ENCODE measurements around the gene ANKS1B.

ANKS1B gene

DNA sequence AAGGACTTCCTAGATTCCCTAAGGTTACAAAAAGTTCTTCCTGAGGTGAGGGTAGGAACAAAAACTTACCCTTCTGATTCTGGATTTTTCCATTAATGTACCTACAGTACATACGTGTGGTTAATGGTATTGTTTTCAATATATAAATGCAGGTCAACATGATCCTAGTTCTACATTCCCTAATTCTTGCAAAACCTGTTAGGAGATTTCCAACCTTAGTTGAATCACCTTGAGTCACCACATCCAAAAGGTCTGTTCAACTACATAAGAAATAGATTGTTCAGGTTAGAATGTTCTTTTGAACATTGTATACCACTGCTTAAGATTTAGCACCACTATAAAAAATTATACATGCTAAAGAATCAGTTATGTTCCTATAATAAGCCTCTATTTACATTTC is 218.3 kb downstream of the ANKS1B start:
- H3K4me3 ChIP-seq (ENCODE audit: low read length in 2 of 2), result no peak overlapping the region
- H3K27ac ChIP-seq (ENCODE audit: low read length), result no peak overlapping the region
- H3K4me1 ChIP-seq (ENCODE audit: control insufficient read depth, insufficient read depth, low read length), result no peaks in the 10 kb centered on the region
- H3K9ac ChIP-seq (ENCODE audit: low read length in 2 of 2), result no peak overlapping the region
- no peaks in the 10 kb centered on the region for H3K36me3 ChIP-seq (ENCODE audit: control insufficient read depth in 2 of 2, insufficient read depth in 2 of 2, low read length in 2 of 2)
- H3K27me3 ChIP-seq (ENCODE audit: control insufficient read depth in 1 of 2, insufficient read depth in 2 of 2, low read length in 2 of 2), result no peaks in the 10 kb centered on the region
- no peaks in the 10 kb centered on the region for H3K9me3 ChIP-seq (ENCODE audit: control insufficient read depth in 2 of 2, low read length in 2 of 2)

DNA sequence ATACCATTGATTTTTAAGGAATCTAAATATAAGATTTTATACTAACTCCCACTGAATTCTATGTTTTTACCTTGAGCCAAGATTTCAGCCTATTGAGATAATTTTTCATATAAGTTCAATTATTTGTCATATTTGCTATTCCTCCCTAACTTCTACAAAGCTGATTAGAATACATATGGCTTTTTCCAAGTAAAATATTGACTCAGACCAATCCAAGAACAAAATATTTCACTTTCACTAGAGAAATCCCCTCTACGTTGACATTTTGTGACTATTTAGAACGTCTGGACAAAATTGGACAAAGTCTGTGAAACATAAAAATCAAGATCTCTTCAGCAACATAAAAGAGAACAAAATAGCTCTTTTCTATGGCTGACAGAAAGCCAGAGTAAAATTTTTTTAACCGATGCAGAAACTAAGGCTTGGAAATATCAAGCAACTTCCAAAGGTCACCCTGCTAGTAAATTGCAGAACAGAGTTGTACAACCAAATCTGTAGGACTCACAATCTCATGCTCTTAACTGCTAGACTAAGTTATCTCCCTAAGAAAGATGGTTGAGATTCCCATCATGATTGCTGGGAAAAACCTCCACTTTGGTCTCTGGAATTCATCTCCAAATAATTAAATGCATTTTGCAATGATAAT is 219.1 kb downstream of the ANKS1B start:
- no peaks in the 10 kb centered on the region for H3K36me3 ChIP-seq (ENCODE audit: control insufficient read depth in 2 of 2, insufficient read depth in 2 of 2, low read length in 2 of 2)
- H3K9me3 ChIP-seq (ENCODE audit: control insufficient read depth in 2 of 2, low read length in 2 of 2), result no peaks in the 10 kb centered on the region
- no peaks in the 10 kb centered on the region for H3K27me3 ChIP-seq (ENCODE audit: control insufficient read depth in 1 of 2, insufficient read depth in 2 of 2, low read length in 2 of 2)
- H3K27ac ChIP-seq (ENCODE audit: low read length), result no peak overlapping the region
- no peak overlapping the region for H3K4me3 ChIP-seq (ENCODE audit: low read length in 2 of 2)
- no peak overlapping the region for H3K9ac ChIP-seq (ENCODE audit: low read length in 2 of 2)
- H3K4me1 ChIP-seq (ENCODE audit: control insufficient read depth, insufficient read depth, low read length), result no peaks in the 10 kb centered on the region

DNA sequence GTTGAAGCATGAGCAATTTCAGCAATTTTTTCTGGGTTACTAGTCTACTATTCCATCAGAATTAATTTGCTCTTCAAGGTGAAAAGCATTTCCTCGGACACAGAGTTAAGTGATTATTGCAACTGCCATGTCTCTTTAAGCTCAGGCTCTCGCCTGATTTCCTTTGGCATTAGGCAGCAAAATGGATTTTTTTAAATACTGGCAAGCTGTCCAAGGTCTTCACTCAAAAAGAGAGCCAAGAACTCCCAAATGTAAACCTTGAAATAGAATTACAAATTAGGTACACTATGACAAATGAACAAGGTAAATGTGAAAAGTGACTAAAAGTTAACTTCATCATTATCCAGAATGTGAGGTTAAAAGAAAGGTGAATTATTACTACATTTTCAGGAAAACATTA is 225.3 kb downstream of the ANKS1B start:
- no peaks in the 10 kb centered on the region for H3K9me3 ChIP-seq (ENCODE audit: control insufficient read depth in 2 of 2, low read length in 2 of 2)
- H3K4me3 ChIP-seq (ENCODE audit: low read length in 2 of 2), result no peak overlapping the region
- H3K4me1 ChIP-seq (ENCODE audit: control insufficient read depth, insufficient read depth, low read length), result no peaks in the 10 kb centered on the region
- no peak overlapping the region for H3K27ac ChIP-seq (ENCODE audit: low read length)
- no peaks in the 10 kb centered on the region for H3K36me3 ChIP-seq (ENCODE audit: control insufficient read depth in 2 of 2, insufficient read depth in 2 of 2, low read length in 2 of 2)
- no peak overlapping the region for H3K9ac ChIP-seq (ENCODE audit: low read length in 2 of 2)
- H3K27me3 ChIP-seq (ENCODE audit: control insufficient read depth in 1 of 2, insufficient read depth in 2 of 2, low read length in 2 of 2), result no peaks in the 10 kb centered on the region

DNA sequence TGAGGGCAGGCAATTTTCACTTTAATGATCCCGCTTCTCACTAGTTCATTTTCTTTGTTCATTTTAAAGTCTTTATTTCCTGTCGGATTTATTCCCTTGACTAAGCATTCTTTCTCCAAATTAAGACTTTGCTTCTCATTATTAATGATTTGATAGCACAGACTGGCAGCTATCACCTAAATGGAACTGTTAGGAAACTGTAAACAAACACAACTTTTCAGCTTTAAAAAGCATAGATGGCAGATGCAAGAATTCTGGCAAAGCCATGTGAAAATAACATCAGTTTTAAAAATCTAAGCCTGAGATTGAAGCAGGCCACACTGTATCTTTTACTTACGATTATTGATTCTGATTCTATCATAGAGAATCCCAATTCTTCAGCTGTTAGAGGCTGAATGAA is 225.7 kb downstream of the ANKS1B start:
- Histone ChIP-seq H3K9me3 (ENCODE audit: control insufficient read depth in 2 of 2, low read length in 2 of 2) (no peaks in the 10 kb centered on the region), H3K9ac (ENCODE audit: low read length in 2 of 2) (no peak overlapping the region), H3K27me3 (ENCODE audit: control insufficient read depth in 1 of 2, insufficient read depth in 2 of 2, low read length in 2 of 2) (no peaks in the 10 kb centered on the region), H3K4me3 (ENCODE audit: low read length in 2 of 2) (no peak overlapping the region), H3K27ac (ENCODE audit: low read length) (no peak overlapping the region), H3K4me1 (ENCODE audit: control insufficient read depth, insufficient read depth, low read length) (no peaks in the 10 kb centered on the region), H3K36me3 (ENCODE audit: control insufficient read depth in 2 of 2, insufficient read depth in 2 of 2, low read length in 2 of 2) (no peaks in the 10 kb centered on the region)

DNA sequence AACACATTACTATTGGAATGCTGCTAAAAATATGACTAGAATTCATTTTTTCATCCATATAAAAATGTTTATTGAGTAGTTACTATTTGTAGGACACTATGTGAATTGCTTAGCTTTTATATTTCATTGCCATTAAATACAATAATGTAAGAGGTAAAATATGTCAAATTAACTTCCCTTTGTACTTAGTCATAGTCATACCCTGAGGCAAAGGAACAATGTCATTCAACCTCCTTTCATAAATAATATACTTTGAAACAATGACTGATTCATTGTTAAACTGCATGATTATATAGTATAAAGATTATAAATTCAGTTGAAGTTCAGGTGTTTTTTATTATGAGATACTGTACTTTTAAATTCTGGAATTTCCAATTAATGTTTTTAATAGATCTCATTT is 232.0 kb downstream of the ANKS1B start:
- Histone ChIP-seq H3K4me1 (ENCODE audit: control insufficient read depth, insufficient read depth, low read length) (no peaks in the 10 kb centered on the region), H3K27me3 (ENCODE audit: control insufficient read depth in 1 of 2, insufficient read depth in 2 of 2, low read length in 2 of 2) (no peaks in the 10 kb centered on the region), H3K27ac (ENCODE audit: low read length) (no peak overlapping the region), H3K9me3 (ENCODE audit: control insufficient read depth in 2 of 2, low read length in 2 of 2) (peaks cover 0 to 3% of the 10 kb centered on the region in 2 donors), H3K9ac (ENCODE audit: low read length in 2 of 2) (no peak overlapping the region), H3K4me3 (ENCODE audit: low read length in 2 of 2) (no peak overlapping the region), H3K36me3 (ENCODE audit: control insufficient read depth in 2 of 2, insufficient read depth in 2 of 2, low read length in 2 of 2) (no peaks in the 10 kb centered on the region)

DNA sequence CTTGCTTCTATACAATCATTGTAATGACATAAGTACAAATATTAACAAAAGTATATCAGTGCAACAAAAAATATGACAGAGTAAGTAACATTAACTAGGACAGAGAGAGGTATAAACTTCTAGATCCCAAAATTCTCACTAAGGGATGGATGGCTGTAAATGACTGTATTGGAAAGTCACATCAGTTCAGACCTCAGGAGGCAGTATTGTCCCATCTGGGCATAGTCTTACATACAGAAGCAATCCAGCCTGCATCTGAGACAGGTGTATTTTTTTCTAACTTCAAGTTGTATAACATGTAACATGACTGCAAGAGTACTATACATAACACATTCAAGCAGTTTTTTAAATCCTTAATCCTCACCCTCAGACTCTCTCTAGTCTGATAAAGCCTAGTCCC is 238.2 kb downstream of the ANKS1B start:
- no peaks in the 10 kb centered on the region for H3K4me1 ChIP-seq (ENCODE audit: control insufficient read depth, insufficient read depth, low read length)
- H3K9me3 ChIP-seq (ENCODE audit: control insufficient read depth in 2 of 2, low read length in 2 of 2), result no peaks in the 10 kb centered on the region
- H3K27ac ChIP-seq (ENCODE audit: low read length), result no peak overlapping the region
- no peaks in the 10 kb centered on the region for H3K36me3 ChIP-seq (ENCODE audit: control insufficient read depth in 2 of 2, insufficient read depth in 2 of 2, low read length in 2 of 2)
- H3K4me3 ChIP-seq (ENCODE audit: low read length in 2 of 2), result no peak overlapping the region
- H3K27me3 ChIP-seq (ENCODE audit: control insufficient read depth in 1 of 2, insufficient read depth in 2 of 2, low read length in 2 of 2), result no peaks in the 10 kb centered on the region
- H3K9ac ChIP-seq (ENCODE audit: low read length in 2 of 2), result no peak overlapping the region

DNA sequence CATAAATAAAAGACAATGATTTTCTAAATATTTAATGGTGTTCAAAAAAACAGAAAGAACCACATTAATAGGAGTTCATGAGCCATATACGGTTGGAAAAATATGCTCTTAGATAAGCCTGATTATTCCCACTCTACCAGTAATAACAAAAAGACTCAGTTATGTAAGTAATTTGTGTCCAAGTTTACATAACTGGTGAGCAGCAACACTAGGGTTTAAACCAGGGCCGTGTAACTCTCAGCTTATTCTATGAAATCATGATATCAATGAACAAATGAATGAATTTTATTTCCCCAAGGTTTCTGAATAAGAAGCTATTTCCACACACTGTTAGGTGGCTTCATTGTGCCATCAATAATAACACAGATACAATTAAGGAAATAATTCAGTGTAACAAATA is 238.8 kb downstream of the ANKS1B start:
- H3K9me3 ChIP-seq (ENCODE audit: control insufficient read depth in 2 of 2, low read length in 2 of 2), result no peaks in the 10 kb centered on the region
- H3K27me3 ChIP-seq (ENCODE audit: control insufficient read depth in 1 of 2, insufficient read depth in 2 of 2, low read length in 2 of 2), result no peaks in the 10 kb centered on the region
- no peaks in the 10 kb centered on the region for H3K36me3 ChIP-seq (ENCODE audit: control insufficient read depth in 2 of 2, insufficient read depth in 2 of 2, low read length in 2 of 2)
- no peak overlapping the region for H3K4me3 ChIP-seq (ENCODE audit: low read length in 2 of 2)
- H3K4me1 ChIP-seq (ENCODE audit: control insufficient read depth, insufficient read depth, low read length), result no peaks in the 10 kb centered on the region
- H3K9ac ChIP-seq (ENCODE audit: low read length in 2 of 2), result no peak overlapping the region
- no peak overlapping the region for H3K27ac ChIP-seq (ENCODE audit: low read length)

DNA sequence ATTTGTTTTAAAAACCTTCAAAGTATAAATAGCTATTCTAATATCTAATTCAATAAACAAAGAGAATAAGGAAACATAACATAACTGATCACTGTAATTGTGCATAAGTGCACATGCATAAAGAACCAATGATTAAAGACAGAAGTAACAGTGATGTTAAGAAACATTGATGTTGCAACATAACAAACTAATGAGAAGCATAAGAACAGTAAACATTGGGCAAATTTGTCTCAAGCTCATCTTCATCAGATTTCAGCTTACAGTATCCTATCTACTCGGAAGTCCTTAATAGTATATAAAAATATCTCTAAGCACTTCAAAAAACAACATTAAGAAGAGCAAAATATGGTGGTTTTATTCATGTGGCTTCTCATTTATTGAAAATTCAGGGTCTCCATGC is 239.6 kb downstream of the ANKS1B start:
- H3K4me1 ChIP-seq (ENCODE audit: control insufficient read depth, insufficient read depth, low read length), result no peaks in the 10 kb centered on the region
- H3K9ac ChIP-seq (ENCODE audit: low read length in 2 of 2), result no peak overlapping the region
- no peak overlapping the region for H3K27ac ChIP-seq (ENCODE audit: low read length)
- H3K27me3 ChIP-seq (ENCODE audit: control insufficient read depth in 1 of 2, insufficient read depth in 2 of 2, low read length in 2 of 2), result no peaks in the 10 kb centered on the region
- no peaks in the 10 kb centered on the region for H3K9me3 ChIP-seq (ENCODE audit: control insufficient read depth in 2 of 2, low read length in 2 of 2)
- H3K4me3 ChIP-seq (ENCODE audit: low read length in 2 of 2), result no peak overlapping the region
- H3K36me3 ChIP-seq (ENCODE audit: control insufficient read depth in 2 of 2, insufficient read depth in 2 of 2, low read length in 2 of 2), result no peaks in the 10 kb centered on the region

DNA sequence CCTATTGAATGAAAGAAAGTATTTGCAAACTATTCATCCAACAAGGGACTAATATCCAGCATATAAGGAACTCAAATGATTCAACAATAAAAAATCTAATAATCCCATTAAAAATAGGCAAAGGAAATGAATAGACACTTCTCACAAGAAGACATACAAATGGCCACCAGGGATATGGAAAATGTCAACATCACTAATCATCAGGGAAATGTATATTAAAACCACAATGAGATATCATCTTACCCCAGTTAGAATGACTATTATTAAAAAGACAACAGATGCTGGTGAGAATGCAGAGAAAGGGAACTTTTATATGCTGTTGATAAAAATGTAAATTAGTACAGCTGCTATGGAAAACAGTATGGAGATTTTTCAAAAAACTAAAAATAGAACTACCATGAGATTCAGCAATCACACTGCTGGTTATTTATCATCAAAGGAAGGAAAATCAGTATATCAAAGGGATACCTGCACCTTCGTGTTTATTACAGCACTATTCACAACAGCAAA is 247.9 kb downstream of the ANKS1B start:
- no peaks in the 10 kb centered on the region for H3K4me1 ChIP-seq (ENCODE audit: control insufficient read depth, insufficient read depth, low read length)
- no peak overlapping the region for H3K4me3 ChIP-seq (ENCODE audit: low read length in 2 of 2)
- H3K9me3 ChIP-seq (ENCODE audit: control insufficient read depth in 2 of 2, low read length in 2 of 2), result no peaks in the 10 kb centered on the region
- H3K27ac ChIP-seq (ENCODE audit: low read length), result no peak overlapping the region
- H3K36me3 ChIP-seq (ENCODE audit: control insufficient read depth in 2 of 2, insufficient read depth in 2 of 2, low read length in 2 of 2), result no peaks in the 10 kb centered on the region
- no peaks in the 10 kb centered on the region for H3K27me3 ChIP-seq (ENCODE audit: control insufficient read depth in 1 of 2, insufficient read depth in 2 of 2, low read length in 2 of 2)
- H3K9ac ChIP-seq (ENCODE audit: low read length in 2 of 2), result no peak overlapping the region

DNA sequence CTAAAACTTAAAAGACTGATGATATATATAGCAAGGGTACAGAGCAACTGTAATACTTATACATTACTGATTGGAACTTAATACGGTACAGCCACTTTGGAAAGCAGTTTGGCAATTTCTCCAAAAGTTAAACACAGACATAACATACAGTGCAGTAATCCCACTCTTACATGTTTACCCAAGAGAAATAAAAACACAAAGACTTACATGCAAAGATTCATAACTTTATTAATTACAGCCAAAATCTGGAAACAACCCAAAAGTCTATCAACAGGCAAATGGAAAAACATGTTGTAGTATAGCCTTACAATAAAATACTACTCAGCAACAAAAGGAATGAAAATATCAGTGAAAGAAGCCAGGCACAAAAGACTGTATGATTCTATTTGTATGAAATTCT is 252.6 kb downstream of the ANKS1B start:
- no peaks in the 10 kb centered on the region for H3K4me1 ChIP-seq (ENCODE audit: control insufficient read depth, insufficient read depth, low read length)
- no peak overlapping the region for H3K4me3 ChIP-seq (ENCODE audit: low read length in 2 of 2)
- no peaks in the 10 kb centered on the region for H3K27me3 ChIP-seq (ENCODE audit: control insufficient read depth in 1 of 2, insufficient read depth in 2 of 2, low read length in 2 of 2)
- H3K36me3 ChIP-seq (ENCODE audit: control insufficient read depth in 2 of 2, insufficient read depth in 2 of 2, low read length in 2 of 2), result no peaks in the 10 kb centered on the region
- no peak overlapping the region for H3K9ac ChIP-seq (ENCODE audit: low read length in 2 of 2)
- no peaks in the 10 kb centered on the region for H3K9me3 ChIP-seq (ENCODE audit: control insufficient read depth in 2 of 2, low read length in 2 of 2)
- H3K27ac ChIP-seq (ENCODE audit: low read length), result no peak overlapping the region

DNA sequence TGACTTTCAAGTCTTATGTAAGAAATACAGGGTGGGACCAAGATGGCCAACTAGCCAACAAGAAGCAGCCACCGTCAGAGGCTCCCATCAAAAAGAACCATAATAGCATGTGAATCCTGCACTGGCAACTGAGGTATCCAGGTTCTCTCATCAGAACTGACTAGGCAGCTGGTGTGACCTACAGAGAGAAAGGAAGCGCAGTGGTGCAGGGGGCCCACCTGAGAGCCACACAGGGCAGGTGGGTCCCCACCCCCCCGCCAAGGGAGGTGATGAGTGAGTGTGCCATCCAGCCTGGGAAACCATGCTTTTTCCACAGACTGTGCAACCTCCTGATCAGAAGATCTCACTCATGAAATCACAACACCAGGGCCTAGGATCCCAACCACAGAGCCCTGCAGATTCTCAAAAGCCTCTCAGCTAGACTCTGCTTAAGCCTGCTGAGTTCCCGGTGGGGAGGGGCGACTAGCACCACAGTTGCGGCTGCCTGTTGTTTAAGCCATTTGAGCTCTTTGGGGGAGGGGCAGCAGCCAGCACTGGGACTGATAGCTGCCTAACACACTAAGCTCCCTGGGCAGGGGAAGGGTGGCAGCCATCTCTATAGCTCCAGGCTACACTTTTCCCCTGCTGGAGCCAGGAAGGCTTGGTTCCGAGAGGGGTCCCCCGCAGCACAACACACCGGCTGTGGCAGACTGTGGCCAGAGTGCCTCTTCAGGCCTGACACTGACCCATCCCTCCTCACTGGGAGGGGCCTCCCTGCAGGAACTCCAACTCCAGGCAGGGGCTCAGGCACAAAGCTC is 261.8 kb downstream of the ANKS1B start:
- H3K27ac ChIP-seq (ENCODE audit: low read length), result no peak overlapping the region
- no peaks in the 10 kb centered on the region for H3K4me1 ChIP-seq (ENCODE audit: control insufficient read depth, insufficient read depth, low read length)
- H3K36me3 ChIP-seq (ENCODE audit: control insufficient read depth in 2 of 2, insufficient read depth in 2 of 2, low read length in 2 of 2), result no peaks in the 10 kb centered on the region
- H3K9me3 ChIP-seq (ENCODE audit: control insufficient read depth in 2 of 2, low read length in 2 of 2), result peaks cover 0 to 5% of the 10 kb centered on the region in 2 donors
- H3K9ac ChIP-seq (ENCODE audit: low read length in 2 of 2), result no peak overlapping the region
- no peaks in the 10 kb centered on the region for H3K27me3 ChIP-seq (ENCODE audit: control insufficient read depth in 1 of 2, insufficient read depth in 2 of 2, low read length in 2 of 2)
- no peak overlapping the region for H3K4me3 ChIP-seq (ENCODE audit: low read length in 2 of 2)

All from stomach smooth muscle (tissue), 2 donors.